NCI-H345 (cell line): ENCODE results near the gene C9.
"Not testable (repeated sequence)": the region's sequence is repeated elsewhere in the genome, so short reads cannot be mapped to it uniquely, and the experiment has no call there.

Source experiments
- DNase-seq: peaks from one replicate; lab custom pipeline; 2025; lab: John Stamatoyannopoulos, UW

C9 gene

DNA sequence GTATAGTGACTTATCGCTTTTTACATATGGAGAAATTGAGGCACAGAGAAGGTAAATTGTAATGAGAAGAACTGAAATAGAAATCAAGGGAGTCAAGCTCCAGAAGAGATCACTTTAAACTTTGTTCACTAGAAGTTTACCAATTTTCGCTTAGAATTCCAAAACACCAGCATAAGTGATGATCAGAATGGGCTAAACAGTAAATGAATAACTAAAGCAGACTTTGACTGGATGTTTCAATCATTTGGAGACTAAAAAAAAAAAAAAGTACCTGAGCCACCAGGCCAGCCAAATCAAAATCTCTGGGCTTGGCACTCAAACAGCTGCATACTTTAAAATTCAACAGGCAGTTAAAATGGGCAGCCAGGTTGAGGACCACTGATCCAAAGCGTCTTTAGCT is 106.7 kb downstream of the C9 start:
- no peak for DNase-seq

DNA sequence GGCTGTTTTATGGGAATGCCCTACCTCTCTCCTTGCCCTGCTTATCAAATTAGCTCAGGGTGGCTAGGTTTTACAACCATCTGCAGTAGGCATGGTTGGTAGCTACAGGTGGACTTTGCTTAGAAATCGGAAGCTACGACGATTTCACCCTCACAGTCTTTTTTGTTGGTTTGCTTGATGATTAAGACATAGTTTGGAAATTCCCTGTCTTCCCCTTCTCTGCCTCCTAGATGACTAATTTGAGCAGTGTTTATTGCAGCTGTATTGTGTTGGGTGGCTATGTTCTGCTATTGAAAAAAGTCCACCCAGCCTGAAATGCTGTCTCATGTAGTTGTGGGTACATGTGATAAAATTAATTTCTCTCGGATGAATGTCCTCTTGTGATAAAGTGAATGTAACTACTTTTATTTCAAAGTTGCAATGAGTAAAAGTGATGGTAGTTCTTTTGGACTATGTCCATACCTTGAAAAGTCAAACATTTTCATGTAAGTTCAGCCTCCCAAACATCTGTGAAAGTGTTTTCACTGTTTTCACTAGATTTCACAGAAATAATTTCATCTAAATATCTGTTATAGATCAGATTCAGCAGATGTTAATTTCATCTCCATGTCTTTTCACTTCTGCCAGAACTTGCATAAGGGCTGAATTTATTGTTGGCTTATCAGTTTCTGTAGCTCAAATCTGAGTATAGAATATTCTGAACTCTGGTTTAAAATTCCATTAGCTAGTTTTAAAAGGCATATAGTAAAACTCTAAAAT is 107.6 kb downstream of the C9 start:
- no peak for DNase-seq

DNA sequence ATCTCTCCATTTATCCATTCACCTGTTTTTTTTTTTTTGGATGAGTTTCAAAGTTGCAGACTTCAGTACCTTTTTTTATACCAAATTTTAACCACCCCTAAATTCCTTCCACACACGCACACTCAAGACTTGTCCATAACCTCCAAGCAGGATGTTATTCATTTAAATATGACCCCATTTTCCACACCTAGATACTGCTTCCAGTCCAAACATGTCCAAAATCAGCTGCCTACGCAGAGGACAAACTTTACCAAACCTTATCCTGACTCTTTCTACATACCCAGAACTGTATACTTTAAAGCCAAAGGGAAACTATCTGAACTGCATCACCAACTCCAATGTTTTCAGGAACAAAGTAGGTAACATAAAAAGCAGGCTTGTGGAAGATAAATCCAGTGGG is 108.9 kb downstream of the C9 start:
- DNase-seq = no peak

DNA sequence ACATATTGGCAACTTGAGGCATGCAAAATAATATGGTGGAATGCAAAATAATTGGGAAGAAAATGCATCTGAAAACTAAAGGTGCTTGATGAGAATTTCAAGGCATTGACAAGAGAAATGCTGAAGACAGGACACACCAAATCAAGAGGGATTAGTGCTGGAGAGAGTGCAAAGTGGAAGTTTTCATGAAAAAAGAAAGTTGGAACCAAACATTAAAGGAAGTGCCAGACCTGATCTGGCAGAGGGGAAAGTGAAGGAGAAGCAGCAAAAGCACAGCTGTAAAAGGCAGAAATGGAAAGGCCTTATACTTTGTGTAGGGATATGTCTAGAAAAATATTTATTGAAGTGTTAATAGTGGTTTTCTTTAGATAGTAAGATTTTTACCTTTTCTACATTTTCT is 109.6 kb downstream of the C9 start:
- DNase-seq = no peak

DNA sequence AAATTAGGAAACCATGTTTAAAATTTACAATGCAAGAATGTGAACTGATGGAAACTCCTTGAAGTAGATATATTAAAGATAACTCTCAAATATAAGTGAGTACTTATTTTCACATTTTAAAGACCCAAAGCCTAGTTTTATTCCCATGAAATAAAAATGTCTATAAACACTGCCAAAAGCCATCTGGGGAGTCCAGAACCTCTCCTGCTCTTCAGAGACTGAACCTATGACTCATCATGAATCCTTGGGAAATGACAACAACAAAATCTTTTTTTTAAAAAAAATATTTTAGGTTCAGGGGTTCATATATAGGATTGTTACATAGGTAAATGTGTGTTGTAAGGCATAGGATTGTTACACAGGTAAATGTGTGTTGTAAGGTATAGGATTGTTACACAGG is 111.1 kb downstream of the C9 start:
- no peak for DNase-seq

DNA sequence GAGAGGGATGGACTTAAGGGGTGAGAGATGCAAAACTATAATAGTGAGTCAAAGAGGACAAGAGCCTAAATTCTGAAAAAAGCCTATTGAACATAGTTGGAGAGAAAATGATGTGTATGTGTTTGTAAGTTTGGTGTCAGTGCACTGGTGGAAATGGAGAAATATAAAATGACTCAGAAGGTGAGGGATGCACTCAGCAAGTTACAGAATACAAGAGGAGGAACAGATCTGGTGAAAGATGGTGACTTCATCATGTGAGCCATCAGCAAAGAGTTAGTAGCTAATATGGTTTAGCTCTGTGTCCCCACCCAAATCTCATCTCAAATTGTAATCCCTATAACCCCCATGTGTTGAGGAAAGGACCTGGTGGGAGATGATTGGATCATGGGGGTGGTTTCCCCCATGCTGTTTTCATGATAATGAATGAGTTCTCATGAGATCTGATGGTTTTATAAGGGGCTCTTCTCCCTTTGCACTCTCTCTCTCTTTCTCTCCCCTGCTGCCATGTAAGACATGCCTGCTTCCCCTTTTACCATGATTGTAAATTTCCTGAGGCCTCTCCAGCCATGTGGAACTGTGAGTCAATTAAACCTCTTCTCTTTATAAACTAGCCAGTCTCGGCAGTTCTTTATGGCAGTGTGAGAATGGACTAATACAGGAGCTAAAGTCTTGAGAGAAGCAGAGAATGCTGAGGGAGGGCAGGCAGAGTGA is 114.6 kb downstream of the C9 start:
- no peak for DNase-seq

DNA sequence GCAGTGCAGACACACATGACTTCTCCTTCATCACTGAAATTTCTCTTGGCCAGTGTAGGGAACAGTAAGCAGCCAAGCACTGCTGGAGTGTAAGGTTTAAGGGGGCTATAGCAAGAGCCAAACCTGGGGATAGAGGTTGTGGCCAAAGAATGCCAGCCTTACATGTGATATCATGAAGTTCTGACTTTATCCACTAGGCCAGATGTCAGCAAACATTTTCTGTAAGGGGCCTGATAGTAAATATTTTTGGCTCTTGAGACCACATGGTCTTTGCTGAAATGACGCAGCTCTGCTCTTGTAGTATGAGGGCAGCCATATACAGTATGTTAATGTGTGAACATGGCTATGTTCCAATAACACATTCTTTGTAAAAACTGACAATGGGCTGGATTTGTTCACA is 115.2 kb downstream of the C9 start:
- no peak for DNase-seq

DNA sequence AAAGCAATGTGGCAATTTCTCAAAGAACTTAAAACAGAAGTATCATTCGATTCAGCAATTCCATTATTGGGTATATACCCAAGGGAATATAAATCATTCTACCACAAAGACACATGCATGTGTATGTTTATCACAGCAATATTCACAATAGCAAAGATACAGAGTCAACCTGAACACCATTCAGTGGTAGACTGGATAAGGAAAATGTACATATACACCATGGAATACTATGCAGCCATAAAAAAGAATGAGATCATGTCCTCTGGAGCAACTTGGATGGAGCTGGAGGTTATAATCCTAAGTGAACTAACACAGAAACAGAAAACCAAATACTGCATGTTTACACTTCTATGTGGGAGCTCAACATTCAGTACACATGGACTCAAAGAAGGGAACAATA is 123.5 kb downstream of the C9 start:
- no peak for DNase-seq

DNA sequence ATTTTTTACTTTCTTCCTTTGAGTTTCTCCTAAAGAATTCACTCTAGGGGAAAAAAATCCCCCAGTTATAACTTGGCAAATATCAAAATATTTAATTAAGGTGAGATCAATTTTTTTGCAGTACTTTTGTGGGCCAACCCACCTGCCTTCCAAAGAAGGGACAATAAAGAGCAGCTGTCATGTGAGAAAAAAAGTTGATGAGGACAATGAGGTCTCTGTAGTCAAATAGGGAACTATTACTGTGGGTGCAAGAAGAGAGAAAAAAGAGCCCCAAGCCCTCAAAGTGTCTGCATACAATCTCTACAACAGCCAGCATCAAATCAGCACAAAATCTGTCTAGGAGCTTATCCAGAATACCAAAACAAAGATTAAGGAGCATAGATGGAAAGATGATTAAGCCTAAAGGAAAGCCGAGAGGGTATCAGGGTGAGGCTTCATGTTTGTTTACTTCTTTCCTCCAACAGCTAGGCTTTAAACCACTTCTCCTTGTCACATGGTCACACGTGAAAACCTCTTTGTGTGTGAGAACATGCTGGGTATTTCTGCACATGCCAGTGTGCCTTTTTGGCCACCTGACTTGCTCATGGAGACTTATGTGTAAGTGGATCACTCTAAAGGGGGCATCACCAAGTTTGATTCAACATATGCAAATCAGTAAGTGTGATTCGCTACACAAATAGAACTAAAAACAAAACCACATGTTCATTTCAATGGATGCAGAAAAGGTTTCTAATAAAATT is 125.8 kb downstream of the C9 start:
- no peak for DNase-seq

DNA sequence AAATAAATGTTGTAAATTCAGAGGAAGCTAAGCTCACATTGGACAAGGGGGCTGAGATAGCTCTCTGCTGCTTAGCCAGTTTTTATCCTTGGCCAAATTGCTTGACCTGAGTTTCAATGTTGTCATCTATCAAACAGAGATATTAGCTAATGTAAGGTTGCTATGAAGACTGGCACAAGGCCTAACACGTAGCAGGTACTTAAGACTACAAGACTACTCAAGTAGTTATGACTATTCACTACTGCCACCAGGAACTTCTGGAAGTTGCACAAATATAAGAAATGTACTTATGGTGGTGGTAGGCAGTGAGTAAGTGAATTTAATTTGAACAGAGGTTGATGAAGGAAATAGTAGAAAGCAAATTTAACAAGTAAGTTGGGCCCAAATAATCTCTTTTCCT is 127.6 kb downstream of the C9 start:
- DNase-seq = no peak

DNA sequence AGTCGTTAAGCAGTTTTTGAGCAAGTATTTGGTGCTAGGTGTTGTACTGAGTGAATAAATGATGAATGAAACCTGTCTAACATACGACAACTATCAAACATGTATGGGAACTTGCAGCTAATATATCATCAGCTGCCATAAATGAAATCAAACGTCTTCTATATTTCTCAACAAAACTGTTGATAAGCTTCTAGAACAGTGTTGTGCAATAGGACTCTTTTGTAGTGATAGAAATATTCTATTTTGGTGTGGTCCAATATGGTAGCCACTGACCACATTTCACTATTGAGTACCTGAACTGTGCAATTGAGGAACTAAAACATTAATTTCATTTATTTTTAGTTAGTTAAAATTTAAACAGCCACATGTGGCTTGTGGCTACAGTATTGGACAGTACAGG is 128.6 kb downstream of the C9 start:
- no peak for DNase-seq

DNA sequence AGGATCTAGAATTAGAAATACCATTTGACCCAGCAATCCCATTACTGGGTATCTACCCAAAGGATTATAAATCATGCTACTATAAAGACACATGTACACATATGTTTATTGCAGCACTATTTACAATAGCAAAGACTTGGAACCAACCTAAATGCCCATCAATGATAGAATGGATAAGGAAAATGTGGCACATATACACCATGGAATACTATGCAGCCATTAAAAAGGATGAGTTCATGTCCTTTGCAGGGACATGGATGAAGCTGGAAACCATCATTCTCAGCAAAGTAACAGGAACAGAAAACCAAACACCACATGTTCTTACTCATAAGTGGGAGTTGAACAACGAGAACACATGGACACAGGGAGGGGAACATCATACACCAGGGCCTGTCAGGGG is 129.8 kb downstream of the C9 start:
- DNase-seq = not testable (repeated sequence)
